T-helper 2 cell (primary cell): ENCODE data around the gene ANKRD53.

ENCODE experiments used
- DNase-seq, 5 experiments: peaks; one replicate each; pipeline versions ENCODE4 v3.0.0 to v3.0.0-alpha.2; 2012 to 2022

ANKRD53 gene

GRCh38 chr2:70944111-70944690 is 34.2 kb upstream of the ANKRD53 start:
- no peak for DNase-seq

- peak in 3 of 5 experiments; percentile 9 to 53 (median 28) for DNase-seq
Observed at GRCh38 chr2:70946832-70947442, 31.5 kb upstream of the ANKRD53 start.

GRCh38 chr2:70947556-70948184 is 30.8 kb upstream of the ANKRD53 start:
- DNase-seq, result no peak

GRCh38 chr2:70948337-70949003 is 30.0 kb upstream of the ANKRD53 start:
- peak; percentile 42 to 67 (median 61) for DNase-seq

GRCh38 chr2:70949086-70949485 is 29.3 kb upstream of the ANKRD53 start:
- DNase-seq, result no peak

GRCh38 chr2:70954886-70955285 is 23.5 kb upstream of the ANKRD53 start:
- no peak for DNase-seq

- DNase-seq, result no peak
Observed at GRCh38 chr2:70956141-70956540, 22.3 kb upstream of the ANKRD53 start.

GRCh38 chr2:70957798-70958197 is 20.6 kb upstream of the ANKRD53 start:
- no peak for DNase-seq

GRCh38 chr2:70958759-70959158 is 19.7 kb upstream of the ANKRD53 start:
- DNase-seq, result no peak

- DNase-seq, result no peak
Observed at GRCh38 chr2:70959271-70959761, 19.1 kb upstream of the ANKRD53 start.

- DNase-seq, result no peak
Observed at GRCh38 chr2:70959851-70960832, 18.3 kb upstream of the ANKRD53 start.

- DNase-seq, result no peak
Observed at GRCh38 chr2:70960833-70961647, 17.4 kb upstream of the ANKRD53 start.

GRCh38 chr2:70961648-70961994 is 16.8 kb upstream of the ANKRD53 start:
- DNase-seq, result no peak

- no peak for DNase-seq
Observed at GRCh38 chr2:70962211-70962884, 16.1 kb upstream of the ANKRD53 start.

- no peak for DNase-seq
Observed at GRCh38 chr2:70962885-70963878, 15.2 kb upstream of the ANKRD53 start.

- DNase-seq, result no peak
Observed at GRCh38 chr2:70964133-70964532, 14.3 kb upstream of the ANKRD53 start.

- DNase-seq, result peak; percentile 65 to 82 (median 74)
Observed at GRCh38 chr2:70964596-70965386, 13.6 kb upstream of the ANKRD53 start.

- DNase-seq, result no peak
Observed at GRCh38 chr2:70965506-70965905, 12.9 kb upstream of the ANKRD53 start.

GRCh38 chr2:70966681-70967080 is 11.7 kb upstream of the ANKRD53 start:
- DNase-seq, result no peak
